ENCODE data around the gene DSTN. TPM values are rescaled to one million over a fixed set of nuclear protein-coding genes. Genes with fewer than 3 reads are reported as not detected.

Gene DSTN
- total and polyA plus RNA-seq, 2 of the 4 experiments (the other 2 are of a cell fraction): 221 to 269 TPM

- DNase-seq: no peak
- no CpG with 5 or more reads among the region's 4 CpGs for WGBS, 2 experiments (ENCODE audit: extremely low coverage in 2 of 2, insufficient read length in 1 of 2)
- Histone ChIP-seq H3K9me3 (ENCODE audit: control insufficient read depth, insufficient read depth, low read length) (no peaks in the 10 kb centered on the region), H2BK120ac (ENCODE audit: low read depth, low read length) (no peak overlapping the region), H3K27me3 (ENCODE audit: control insufficient read depth, insufficient read depth, low read length) (no peaks in the 10 kb centered on the region), H2BK15ac (ENCODE audit: low read depth, low read length) (no peak overlapping the region), H3K4me1 (ENCODE audit: control insufficient read depth, insufficient read depth, low read length) (peaks cover 17% of the 10 kb centered on the region), H3K9ac (ENCODE audit: low read depth, low read length) (no peak overlapping the region), H3K18ac (ENCODE audit: low read depth, low read length) (no peak overlapping the region), H3K27ac (ENCODE audit: insufficient read depth, low read length) (no peak overlapping the region), H2BK20ac (ENCODE audit: low read depth, low read length) (no peak overlapping the region), H3K79me1 (ENCODE audit: low read depth in 1 of 2, low read length in 2 of 2) (peaks cover 12 to 69% of the 10 kb centered on the region in 2 experiments), H4K8ac (ENCODE audit: low read depth in 2 of 2, low read length in 2 of 2) (no peak overlapping the region), H4K91ac (ENCODE audit: insufficient read depth, low read depth, low read length) (no peak overlapping the region), H2AK5ac (ENCODE audit: low read depth, low read length) (no peak overlapping the region), H2BK5ac (ENCODE audit: low read depth, low read length, poor library complexity, severe bottlenecking) (peak overlapping the region; percentile 17), H3K14ac (replicated peaks; ENCODE audit: low read depth, low read length) (no peak overlapping the region), H3K23ac (ENCODE audit: low read depth, low read length) (no peak overlapping the region), H3K9me1 (ENCODE audit: insufficient read depth, low read length) (peaks cover 17% of the 10 kb centered on the region), H2AFZ (replicated peaks; ENCODE audit: low read length, poor library complexity) (no peak overlapping the region), H3K4me2 (ENCODE audit: low read depth, low read length) (no peak overlapping the region), H2AK9ac (replicated peaks; ENCODE audit: low read depth, low read length, poor library complexity) (no peak overlapping the region), H4K20me1 (ENCODE audit: insufficient read depth, low read length) (peaks cover 94% of the 10 kb centered on the region), H4K5ac (ENCODE audit: low read depth, low read length) (no peak overlapping the region), H3K4ac (ENCODE audit: low read depth, low read length) (no peak overlapping the region), H3K56ac (ENCODE audit: extremely low read depth, insufficient read depth, low read length) (no peak overlapping the region), H3K36me3 (ENCODE audit: control insufficient read depth, insufficient read depth, low read length) (peaks cover 7% of the 10 kb centered on the region), H3K4me3 (ENCODE audit: insufficient read depth, low read depth, low read length) (no peak overlapping the region)
- TF ChIP-seq ELK1 (IDR thresholded peaks at IDR 0.05; ENCODE audit: borderline replicate concordance, low read depth, low read length): no peak
- intact Hi-C loops (cut with micrococcal nuclease) (loop anchor here (1.0 to 2.0 kb wide), 2 partner anchors 21 to 57 kb away; no protein-coding TSS in a partner anchor), in situ Hi-C loops (cut with MboI; ENCODE audit: low sequenced_read_pairs) (no loop called here), dilution Hi-C loops (cut with HindIII; ENCODE audit: low sequenced_read_pairs, unreplicated experiment) (no loop called here)
- no peak for ATAC-seq (ENCODE audit: low read depth)
- ChIA-PET POLR2A (ENCODE audit: unreplicated experiment) (interaction anchor here (0.6 kb wide), 2 partner anchors 23 to 647 kb away, joined by 3 to 5 read pairs; no protein-coding TSS in a partner anchor), CTCF (interaction anchor here (1.0 to 2.2 kb wide), 2 partner anchors 22 to 57 kb away, joined by 3 to 7 read pairs; no protein-coding TSS in a partner anchor)
- no TSS peak for BruUV-seq (replicated peaks)
These were observed 24.0 kb downstream of the DSTN start for GRCh38 chr20:17593902-17594301.
